Adrenal gland (tissue), 5 donors: ENCODE measurements around the gene MYH11.

Experiments
- CTCF ChIP-seq, 6 experiments: fragments of 450-650 bp in 4 of 6; fragments of 200-600 bp in 2 of 6; sonication (generic) in 1 of 6; IDR thresholded peaks; 1 replicate in 5 of 6; 2 replicates in 1 of 6; pipeline versions ENCODE4 v1.5.1 to v1.8.0; 2016 to 2021; ENCODE audit warnings: antibody characterized with exemption in 6 of 6, mild to moderate bottlenecking in 2 of 6, moderate library complexity in 1 of 6
- POLR2A ChIP-seq, 2 donors: fragments of 450-650 bp; IDR thresholded peaks; one replicate each; pipeline ENCODE4 v1.6.1; 2017; ENCODE audit warnings: antibody characterized with exemption in 2 of 2, mild to moderate bottlenecking in 2 of 2, moderate library complexity in 1 of 2
- donor health status: DM: no; HTN: no; CAD: no.

GRCh38 chr16:15701975-15702970 is 154.6 kb downstream of the MYH11 start:
- TF ChIP-seq CTCF (IDR thresholded peaks at IDR 0.05) = no peak
- no peak for TF ChIP-seq POLR2A (IDR thresholded peaks at IDR 0.05)
